Measurements from ENCODE around the gene UGP2. TPM values are rescaled to one million over a fixed set of nuclear protein-coding genes. Genes with fewer than 3 reads are reported as not detected.

The UGP2 gene
- total RNA-seq, 1 experiment from 2014 or later, result 134 TPM

GRCh38 chr2:63890678-63891077, 49.0 kb downstream of the UGP2 start:
- H3K9me3 Mint-ChIP-seq (ENCODE audit: low read depth, unreplicated experiment), result no peaks in the 10 kb centered on the region
- no peaks in the 10 kb centered on the region for H3K4me1 Mint-ChIP-seq (ENCODE audit: low read depth, unreplicated experiment)
- H3K4me3 Mint-ChIP-seq (ENCODE audit: low read depth, unreplicated experiment), result no peak overlapping the region
- BruUV-seq (replicated peaks), result no TSS peak
- peaks cover 35% of the 10 kb centered on the region for H3K36me3 Mint-ChIP-seq (ENCODE audit: insufficient read depth, unreplicated experiment)
- no peak overlapping the region for H3K27ac Mint-ChIP-seq (ENCODE audit: unreplicated experiment)
- intact Hi-C loops (cut with micrococcal nuclease; ENCODE audit: unreplicated experiment), result loop anchor here (5.0 kb wide), 1 partner anchor 43 kb away; no protein-coding TSS in a partner anchor
- no peaks in the 10 kb centered on the region for H3K27me3 Mint-ChIP-seq (ENCODE audit: unreplicated experiment)
- CTCF ChIA-PET, result no interaction called here
- TF ChIP-seq CTCF (IDR thresholded peaks at IDR 0.05; ENCODE audit: unreplicated experiment), result no peak
- no peak for DNase-seq

- Mint-ChIP-seq H3K27ac (ENCODE audit: unreplicated experiment) (no peak overlapping the region), H3K9me3 (ENCODE audit: low read depth, unreplicated experiment) (no peaks in the 10 kb centered on the region), H3K36me3 (ENCODE audit: insufficient read depth, unreplicated experiment) (peaks cover 32% of the 10 kb centered on the region), H3K4me3 (ENCODE audit: low read depth, unreplicated experiment) (no peak overlapping the region), H3K4me1 (ENCODE audit: low read depth, unreplicated experiment) (no peaks in the 10 kb centered on the region), H3K27me3 (ENCODE audit: unreplicated experiment) (no peaks in the 10 kb centered on the region)
- DNase-seq, result no peak
- no TSS peak for BruUV-seq (replicated peaks)
- no peak for TF ChIP-seq CTCF (IDR thresholded peaks at IDR 0.05; ENCODE audit: unreplicated experiment)
- intact Hi-C loops (cut with micrococcal nuclease; ENCODE audit: unreplicated experiment), result loop anchor here (5.0 kb wide), 1 partner anchor 44 kb away; no protein-coding TSS in a partner anchor
- CTCF ChIA-PET, result interaction anchor here (0.7 kb wide), 1 partner anchor 150 kb away, joined by 3 read pairs; no protein-coding TSS in a partner anchor
Measured at GRCh38 chr2:63891488-63892030, 49.9 kb downstream of the UGP2 start.

GRCh38 chr2:63893163-63893562, 51.5 kb downstream of the UGP2 start:
- CTCF ChIA-PET, result no interaction called here
- no peak for TF ChIP-seq CTCF (IDR thresholded peaks at IDR 0.05; ENCODE audit: unreplicated experiment)
- H3K4me3 Mint-ChIP-seq (ENCODE audit: low read depth, unreplicated experiment), result no peak overlapping the region
- intact Hi-C loops (cut with micrococcal nuclease; ENCODE audit: unreplicated experiment), result loop anchor here (5.0 kb wide), 1 partner anchor 46 kb away; no protein-coding TSS in a partner anchor
- BruUV-seq (replicated peaks), result no TSS peak
- H3K36me3 Mint-ChIP-seq (ENCODE audit: insufficient read depth, unreplicated experiment), result peaks cover 25% of the 10 kb centered on the region
- H3K27me3 Mint-ChIP-seq (ENCODE audit: unreplicated experiment), result no peaks in the 10 kb centered on the region
- H3K9me3 Mint-ChIP-seq (ENCODE audit: low read depth, unreplicated experiment), result no peaks in the 10 kb centered on the region
- H3K27ac Mint-ChIP-seq (ENCODE audit: unreplicated experiment), result no peak overlapping the region
- no peaks in the 10 kb centered on the region for H3K4me1 Mint-ChIP-seq (ENCODE audit: low read depth, unreplicated experiment)
- no peak for DNase-seq

- Mint-ChIP-seq H3K36me3 (ENCODE audit: insufficient read depth, unreplicated experiment) (peaks cover 18% of the 10 kb centered on the region), H3K27ac (ENCODE audit: unreplicated experiment) (no peak overlapping the region)
- no TSS peak for BruUV-seq (replicated peaks)
Measured at GRCh38 chr2:63894167-63894566, 52.5 kb downstream of the UGP2 start.

More at GRCh38 chr2:63894167-63894566, 52.5 kb downstream of the UGP2 start:
- no peak for DNase-seq
- no peaks in the 10 kb centered on the region for H3K9me3 Mint-ChIP-seq (ENCODE audit: low read depth, unreplicated experiment)
- H3K4me1 Mint-ChIP-seq (ENCODE audit: low read depth, unreplicated experiment), result no peaks in the 10 kb centered on the region
- intact Hi-C loops (cut with micrococcal nuclease; ENCODE audit: unreplicated experiment), result loop anchor here (5.0 kb wide), 1 partner anchor 47 kb away; no protein-coding TSS in a partner anchor
- TF ChIP-seq CTCF (IDR thresholded peaks at IDR 0.05; ENCODE audit: unreplicated experiment), result no peak
- no peaks in the 10 kb centered on the region for H3K27me3 Mint-ChIP-seq (ENCODE audit: unreplicated experiment)
- CTCF ChIA-PET, result no interaction called here
- no peak overlapping the region for H3K4me3 Mint-ChIP-seq (ENCODE audit: low read depth, unreplicated experiment)
